Measurements from ENCODE around the gene SHTN1. TPM values are rescaled to one million over a fixed set of nuclear protein-coding genes. Genes with fewer than 3 reads are reported as not detected.
A peak's percentile ranks its signal among the peaks of the same experiment; 100 is the strongest.

Gene SHTN1
- total RNA-seq, 1 donor from 2014 or later, result 36.7 TPM

GRCh38 chr10:116870949-116871348, 134.0 kb downstream of the SHTN1 start:
- no peak for DNase-seq (ENCODE audit: low spot score)

GRCh38 chr10:116868722-116869121, 136.3 kb downstream of the SHTN1 start:
- no peak for DNase-seq (ENCODE audit: low spot score)

GRCh38 chr10:116868198-116868676, 136.8 kb downstream of the SHTN1 start:
- DNase-seq (ENCODE audit: low spot score), result no peak

GRCh38 chr10:116866987-116867595, 137.9 kb downstream of the SHTN1 start:
- DNase-seq (ENCODE audit: low spot score), result no peak

DNA sequence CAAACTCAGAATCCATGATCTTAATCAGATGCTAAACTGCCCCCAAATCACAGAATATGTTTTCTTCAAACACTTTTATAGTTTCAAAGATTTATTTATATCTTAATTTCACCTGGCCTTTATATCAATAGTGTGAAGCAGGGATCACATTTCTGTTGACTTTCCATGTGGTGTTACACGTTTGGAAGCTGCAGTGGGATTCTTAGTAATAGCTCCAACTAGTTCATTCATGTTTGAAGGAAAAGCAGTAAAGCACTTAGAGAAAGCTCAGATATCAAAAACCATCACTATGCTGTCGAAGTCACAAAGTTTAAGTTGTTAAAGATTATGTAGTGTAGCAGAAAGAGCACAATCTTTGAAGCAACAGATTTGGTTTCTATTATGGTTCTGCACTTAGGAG, 138.9 kb downstream of the SHTN1 start:
- DNase-seq (ENCODE audit: low spot score), result no peak

GRCh38 chr10:116864436-116864835, 140.6 kb downstream of the SHTN1 start:
- DNase-seq (ENCODE audit: low spot score), result no peak

DNA sequence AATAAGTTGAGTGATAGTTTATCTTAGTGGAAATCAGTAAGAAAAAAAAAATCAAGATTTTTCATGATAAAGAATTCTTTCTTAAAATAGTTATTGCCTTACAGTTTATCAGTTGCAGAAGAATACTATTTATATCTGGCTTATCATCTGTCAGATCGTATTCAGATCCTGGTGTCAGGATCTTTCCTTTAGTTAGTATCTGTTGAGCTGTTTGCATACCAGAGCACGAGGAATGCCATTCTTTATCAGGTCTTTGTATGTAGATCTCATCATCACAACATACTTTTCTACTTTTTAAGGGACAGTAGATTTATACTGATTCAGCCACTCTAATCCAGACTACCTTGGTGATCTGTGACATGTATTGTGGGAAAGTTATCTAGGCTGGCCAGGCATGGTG, 143.2 kb downstream of the SHTN1 start:
- DNase-seq (ENCODE audit: low spot score), result no peak

- DNase-seq (ENCODE audit: low spot score), result no peak
These were observed 147.8 kb downstream of the SHTN1 start for GRCh38 chr10:116857156-116857555.

DNA sequence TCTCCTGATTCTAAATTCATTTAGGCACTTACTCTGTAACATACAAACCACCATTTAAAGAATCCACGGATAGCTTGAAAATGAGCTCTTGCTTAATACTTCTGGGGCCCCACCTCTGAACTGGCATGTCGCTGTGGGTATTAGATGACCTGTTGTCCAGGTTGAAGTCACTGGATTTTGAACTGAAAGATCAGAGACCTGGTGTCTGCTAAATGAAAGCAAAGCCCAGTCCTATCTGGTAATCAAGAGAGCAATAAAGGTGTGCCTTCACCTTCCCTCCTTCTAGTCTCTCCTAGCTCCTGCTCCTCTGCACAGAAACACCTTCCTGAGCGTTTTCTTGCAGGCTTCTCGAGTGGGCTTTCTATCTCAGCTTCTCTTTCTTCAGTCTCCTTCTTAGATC, 151.3 kb downstream of the SHTN1 start:
- no peak for DNase-seq (ENCODE audit: low spot score)

DNA sequence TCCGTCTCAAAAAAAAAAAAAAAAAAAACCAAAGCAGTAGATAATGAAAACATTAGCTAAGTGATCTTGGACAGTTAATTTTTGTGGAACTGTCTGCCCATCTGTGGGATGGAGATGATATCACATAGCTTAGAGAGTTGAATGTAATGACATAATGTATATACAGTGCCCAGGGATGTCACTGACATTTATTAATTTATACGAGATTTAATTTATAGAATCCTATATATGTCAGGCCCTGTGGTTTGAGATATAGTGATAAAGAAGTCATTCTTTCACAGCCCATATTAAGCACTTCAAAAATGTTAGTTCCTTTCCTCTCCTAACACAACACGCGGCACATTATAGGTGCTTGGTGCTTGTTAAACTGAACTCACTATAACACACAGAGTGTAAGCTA, 151.7 kb downstream of the SHTN1 start:
- no peak for DNase-seq (ENCODE audit: low spot score)

DNA sequence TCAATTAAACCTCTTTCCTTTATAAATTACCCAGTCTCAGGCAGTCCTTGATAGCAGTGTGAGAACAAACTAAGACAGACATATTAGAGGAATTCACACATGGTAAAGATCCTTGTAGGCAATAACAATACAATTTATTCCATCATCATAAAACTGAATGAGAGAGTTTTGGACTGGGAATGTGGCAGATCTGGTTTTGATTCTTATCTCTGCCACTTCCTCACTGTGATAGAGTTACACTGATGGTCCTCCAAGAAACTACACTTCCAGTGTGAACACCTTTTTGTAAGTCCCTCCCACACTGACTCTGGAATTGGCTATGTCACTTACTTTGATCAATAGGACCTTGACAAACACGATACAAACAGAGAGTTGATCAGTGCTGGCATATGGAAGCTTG, 152.7 kb downstream of the SHTN1 start:
- no peak for DNase-seq (ENCODE audit: low spot score)

DNA sequence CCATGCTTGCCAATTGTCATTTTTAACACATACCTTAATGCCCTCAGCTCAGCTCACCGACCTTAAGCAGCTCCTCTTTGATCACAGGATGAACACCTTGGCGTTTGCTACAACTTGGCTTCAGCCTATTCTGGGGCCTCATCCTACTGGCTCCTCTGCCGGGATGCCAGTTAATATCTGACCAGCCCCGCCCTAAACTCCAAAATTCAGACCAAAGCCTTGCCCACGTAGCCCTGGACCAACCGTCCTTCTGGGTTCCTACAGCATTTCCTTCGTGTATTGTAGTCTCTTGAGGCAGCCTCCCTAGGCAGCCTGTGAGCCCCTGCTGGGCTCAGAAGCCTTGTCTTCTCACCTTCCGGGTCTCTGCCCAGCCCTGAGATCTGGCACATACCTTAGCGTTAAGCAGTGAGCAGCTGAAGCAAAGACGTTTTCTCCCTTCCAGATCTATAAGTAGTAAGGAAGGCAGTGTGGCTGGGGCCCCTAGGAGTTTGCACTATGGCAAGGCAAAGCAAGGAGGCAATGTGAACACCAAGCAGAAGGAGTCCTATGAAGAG, 154.9 kb downstream of the SHTN1 start:
- no peak for DNase-seq (ENCODE audit: low spot score)

- DNase-seq (ENCODE audit: low spot score), result peak; percentile 76
These were observed 155.5 kb downstream of the SHTN1 start, which contains the start of gene ENO4 for GRCh38 chr10:116849248-116850057. ENO4 (plus strand) TSS chr10:116849499; CDS start chr10:116849567, 68 bp downstream.

DNA sequence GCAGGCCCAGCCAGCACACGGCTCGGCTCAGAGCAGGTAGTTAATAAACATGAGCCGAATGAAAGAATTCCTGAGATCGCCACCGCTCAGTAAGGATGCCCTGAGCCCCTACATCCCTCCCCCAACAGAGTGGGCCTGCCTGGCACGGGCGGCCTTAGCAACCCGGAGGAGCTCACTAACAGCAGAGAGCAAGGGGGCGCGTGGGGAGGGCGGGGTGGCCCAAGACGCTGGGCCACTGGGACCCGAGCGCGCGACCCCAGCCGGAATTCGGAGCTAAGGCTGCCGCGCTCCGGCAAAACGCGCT, 156.1 kb downstream of the SHTN1 start:
- no peak for DNase-seq (ENCODE audit: low spot score)

GRCh38 chr10:116848032-116848943, 156.7 kb downstream of the SHTN1 start:
- no peak for DNase-seq (ENCODE audit: low spot score)

DNA sequence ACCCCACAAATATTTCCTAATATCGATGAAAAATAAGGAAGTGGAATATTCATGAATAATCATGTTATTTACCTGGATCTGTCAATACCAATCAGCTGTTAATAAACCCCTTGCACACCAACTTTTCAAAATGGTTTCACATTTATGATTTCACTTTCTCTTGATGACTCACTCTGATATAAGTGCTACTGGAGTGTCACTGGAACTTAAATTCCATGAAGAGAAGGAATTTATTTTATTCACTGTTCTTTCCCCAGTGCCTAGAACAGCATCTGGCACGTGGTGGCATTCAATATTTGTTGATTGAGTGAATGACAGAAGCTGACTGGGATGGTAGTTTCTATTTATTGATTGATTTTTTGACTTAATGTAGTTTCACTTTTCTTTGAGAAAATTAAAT, 159.2 kb downstream of the SHTN1 start:
- DNase-seq (ENCODE audit: low spot score), result no peak

GRCh38 chr10:116840389-116841075, 164.5 kb downstream of the SHTN1 start:
- DNase-seq (ENCODE audit: low spot score), result no peak

DNA sequence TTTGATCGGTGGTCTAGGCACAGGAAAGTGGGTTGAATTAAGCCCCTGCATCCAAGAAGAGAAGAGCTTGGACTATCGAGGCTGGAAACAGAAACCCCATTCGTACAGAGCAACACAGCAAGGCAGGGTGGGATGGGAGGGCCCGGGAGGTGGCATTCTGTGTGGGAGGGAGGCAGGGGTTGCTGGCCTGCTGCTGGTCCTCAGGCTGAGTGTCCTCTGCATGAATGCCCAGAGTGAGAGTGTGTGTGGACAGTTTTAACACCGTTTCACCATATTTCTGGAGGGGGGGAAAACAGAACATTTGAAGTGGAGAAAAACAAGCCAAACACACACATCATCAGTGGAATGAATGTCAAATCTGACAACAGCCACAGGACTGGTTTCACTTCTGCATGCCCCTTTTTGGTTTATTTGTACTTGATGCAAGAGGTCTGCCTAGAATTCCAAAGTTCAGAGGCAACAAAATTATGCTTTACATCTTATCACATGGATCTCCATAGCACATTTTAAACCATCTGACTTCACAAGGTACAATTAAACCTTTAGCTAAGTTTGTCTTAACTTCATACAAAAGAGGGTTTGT, 166.8 kb downstream of the SHTN1 start:
- DNase-seq (ENCODE audit: low spot score), result no peak

DNA sequence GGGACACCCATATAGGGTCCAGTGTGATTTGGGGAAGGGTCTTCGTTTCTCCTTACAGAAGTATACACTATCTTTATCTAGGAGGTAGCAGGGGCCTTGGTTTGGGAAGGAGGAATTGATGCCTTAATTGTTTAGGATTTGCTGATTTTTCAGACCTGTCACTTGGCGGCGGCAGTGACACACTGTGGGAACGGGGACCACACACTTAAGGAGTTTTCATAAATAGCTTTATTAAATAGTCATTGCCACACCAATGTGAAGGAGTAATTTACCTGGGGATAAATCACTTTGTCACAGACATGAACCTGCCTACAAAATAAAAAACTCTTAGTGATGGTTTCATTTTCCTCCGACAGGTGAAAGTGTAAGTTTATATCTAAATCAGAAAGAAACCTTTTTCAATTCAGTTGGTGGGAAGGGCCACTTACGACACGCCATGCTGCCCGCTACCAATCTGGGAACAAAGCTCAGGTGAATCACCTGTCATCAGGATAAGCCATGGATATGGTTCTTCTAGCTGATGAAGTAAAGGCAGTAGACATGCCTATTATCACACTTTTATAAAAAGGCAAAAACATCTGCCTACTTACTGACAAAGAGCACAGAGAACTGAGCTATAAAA, 168.0 kb downstream of the SHTN1 start:
- DNase-seq (ENCODE audit: low spot score), result no peak

- DNase-seq (ENCODE audit: low spot score), result no peak
These were observed 168.9 kb downstream of the SHTN1 start for GRCh38 chr10:116836083-116836482.

DNA sequence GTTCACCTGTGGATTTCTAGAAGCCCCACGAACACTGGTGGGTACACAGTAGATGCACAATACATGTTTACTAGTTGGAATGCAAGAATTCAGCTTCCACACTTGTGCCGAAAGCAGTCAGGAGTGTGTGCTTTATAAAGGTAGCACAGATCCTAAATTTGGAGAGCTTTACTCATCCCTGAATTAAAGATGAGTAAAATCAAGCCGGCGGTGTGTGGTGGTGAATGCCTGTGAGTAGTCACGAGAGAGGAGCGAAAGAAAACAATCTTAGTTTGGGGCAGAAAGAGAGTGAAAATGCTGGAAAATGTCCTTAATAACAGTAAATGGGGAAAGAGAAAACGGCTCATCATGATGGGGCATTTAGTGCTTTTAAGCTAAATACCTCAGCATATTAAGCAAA, 169.3 kb downstream of the SHTN1 start:
- DNase-seq (ENCODE audit: low spot score), result no peak

Data from mucosa of gallbladder (tissue), 1 donor.